OCI-LY1 (cell line): ENCODE data around the gene EIF3K.

Experiments
- H2AFZ ChIP-seq: fragments of 200-600 bp; sonication (generic), shearing (Covaris generic); 2 replicates; pipeline ENCODE4 v1.6.0; 2014; ENCODE audit warnings: antibody characterized with exemption, mild to moderate bottlenecking, low read length
- H3F3A ChIP-seq: fragments of 200-600 bp; sonication (generic), shearing (Covaris generic); 2 replicates; pipeline ENCODE4 v1.6.0; 2014; ENCODE audit warnings: mild to moderate bottlenecking, antibody characterized with exemption, low read length, moderate library complexity; ENCODE audit not compliant: insufficient read depth
- H3K27ac ChIP-seq: fragments of 200-600 bp; sonication (generic); 2 replicates; pipeline ENCODE4 v1.5.1; 2014; ENCODE audit warnings: low read length, mixed run types, mild to moderate bottlenecking, low read depth; ENCODE audit not compliant: poor library complexity, severe bottlenecking
- H3K27me3 ChIP-seq: fragments of 200-600 bp; sonication (generic); 2 replicates; pipeline ENCODE4 v1.6.0; 2014; ENCODE audit warnings: antibody characterized with exemption, mild to moderate bottlenecking, low read length, moderate library complexity; ENCODE audit not compliant: insufficient read depth
- H3K36me3 ChIP-seq: fragments of 200-600 bp; sonication (generic); 2 replicates; pipeline ENCODE4 v1.6.1; 2014; ENCODE audit warnings: mild to moderate bottlenecking, antibody characterized with exemption, low read length, moderate library complexity, mixed read lengths; ENCODE audit not compliant: insufficient read depth
- H3K4me1 ChIP-seq: fragments of 200-600 bp; sonication (generic); 2 replicates; pipeline ENCODE4 v1.5.1; 2014; ENCODE audit warnings: mild to moderate bottlenecking, low read length, moderate library complexity; ENCODE audit not compliant: insufficient read depth, severe bottlenecking
- H3K4me2 ChIP-seq: fragments of 200-600 bp; sonication (generic), shearing (Covaris generic); 2 replicates; pipeline ENCODE4 v1.6.1; 2014; ENCODE audit warnings: low read length
- H3K4me3 ChIP-seq: fragments of 200-600 bp; sonication (generic); 2 replicates; pipeline ENCODE4 v1.5.1; 2014; ENCODE audit warnings: low read length, low read depth, mild to moderate bottlenecking, mixed read lengths; ENCODE audit not compliant: poor library complexity, severe bottlenecking
- H3K79me2 ChIP-seq: fragments of 200-600 bp; shearing (Covaris generic); 2 replicates; pipeline ENCODE4 v1.6.1; 2016; ENCODE audit warnings: mixed run types, low read length, mixed read lengths; ENCODE audit not compliant: insufficient read depth
- H3K9ac ChIP-seq: fragments of 200-600 bp; sonication (generic), shearing (Covaris generic); 2 replicates; pipeline ENCODE4 v1.6.1; 2014; ENCODE audit warnings: mild to moderate bottlenecking, low read length, mixed read lengths
- H3K9me2 ChIP-seq: fragments of 200-600 bp; sonication (generic), shearing (Covaris generic); 2 replicates; pipeline ENCODE4 v1.6.1; 2014; ENCODE audit warnings: low read depth, mild to moderate bottlenecking, low read length, mixed read lengths
- H3K9me3 ChIP-seq: fragments of 200-600 bp; shearing (Covaris generic); 2 replicates; pipeline ENCODE4 v1.6.1; 2014; ENCODE audit warnings: low read length, mixed read lengths
- H4K20me1 ChIP-seq: fragments of 200-600 bp; sonication (generic), shearing (Covaris generic); 2 replicates; pipeline ENCODE4 v1.6.0; 2016; ENCODE audit warnings: mild to moderate bottlenecking, low read length; ENCODE audit not compliant: insufficient read depth
- EZH2 ChIP-seq: fragments of 200-600 bp; sonication (generic), shearing (Covaris generic); IDR thresholded peaks from 2 replicates; pipeline ENCODE4 v1.8.0; 2017; ENCODE audit warnings: borderline replicate concordance, mixed run types, mild to moderate bottlenecking, antibody characterized with exemption, low read length, moderate library complexity, mixed read lengths
- TF ChIP-seq, protein P1 (sequence below): fragments of 200-600 bp; sonication (generic), shearing (Covaris generic); IDR thresholded peaks from 2 replicates; pipeline ENCODE4 v1.5.1; 2017; ENCODE audit warnings: mild to moderate bottlenecking, antibody characterized with exemption, low read length, moderate library complexity, mixed read lengths

EIF3K gene

DNA sequence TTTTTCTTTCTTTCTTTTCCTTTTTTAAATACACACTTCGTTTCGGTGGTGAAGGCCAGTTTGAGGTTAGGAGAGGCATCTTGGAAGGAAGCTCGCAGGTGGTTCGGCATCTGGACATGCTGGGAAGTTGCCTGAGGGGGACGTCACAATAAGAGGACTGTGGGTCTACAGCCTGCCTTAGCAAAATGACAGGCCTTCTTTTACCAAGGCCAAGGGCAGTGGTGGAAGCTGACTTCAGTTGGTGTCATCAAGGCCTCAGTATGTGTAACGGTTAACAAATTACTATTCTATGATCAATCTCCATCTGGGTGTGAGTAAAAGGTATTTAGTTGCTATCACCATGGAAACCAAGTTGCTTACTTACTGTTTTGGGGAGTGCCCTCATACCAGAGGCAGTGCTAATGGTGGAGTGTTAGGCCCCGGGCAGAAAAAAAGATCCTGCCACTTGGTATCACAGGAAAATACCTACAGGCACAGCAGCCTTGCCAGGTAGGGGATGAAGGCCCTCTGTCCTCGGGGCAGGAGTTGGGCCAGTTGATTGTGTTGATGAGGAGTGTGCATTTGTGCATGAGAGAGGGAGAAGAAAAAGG is 38.7 kb downstream of the EIF3K start:
- no peak overlapping the region for H2AFZ ChIP-seq
- H3K27me3 ChIP-seq = no peaks in the 10 kb centered on the region
- no peaks in the 10 kb centered on the region for H3F3A ChIP-seq
- no peaks in the 10 kb centered on the region for H3K9me3 ChIP-seq
- H4K20me1 ChIP-seq = no peaks in the 10 kb centered on the region
- TF ChIP-seq, protein P1, sequence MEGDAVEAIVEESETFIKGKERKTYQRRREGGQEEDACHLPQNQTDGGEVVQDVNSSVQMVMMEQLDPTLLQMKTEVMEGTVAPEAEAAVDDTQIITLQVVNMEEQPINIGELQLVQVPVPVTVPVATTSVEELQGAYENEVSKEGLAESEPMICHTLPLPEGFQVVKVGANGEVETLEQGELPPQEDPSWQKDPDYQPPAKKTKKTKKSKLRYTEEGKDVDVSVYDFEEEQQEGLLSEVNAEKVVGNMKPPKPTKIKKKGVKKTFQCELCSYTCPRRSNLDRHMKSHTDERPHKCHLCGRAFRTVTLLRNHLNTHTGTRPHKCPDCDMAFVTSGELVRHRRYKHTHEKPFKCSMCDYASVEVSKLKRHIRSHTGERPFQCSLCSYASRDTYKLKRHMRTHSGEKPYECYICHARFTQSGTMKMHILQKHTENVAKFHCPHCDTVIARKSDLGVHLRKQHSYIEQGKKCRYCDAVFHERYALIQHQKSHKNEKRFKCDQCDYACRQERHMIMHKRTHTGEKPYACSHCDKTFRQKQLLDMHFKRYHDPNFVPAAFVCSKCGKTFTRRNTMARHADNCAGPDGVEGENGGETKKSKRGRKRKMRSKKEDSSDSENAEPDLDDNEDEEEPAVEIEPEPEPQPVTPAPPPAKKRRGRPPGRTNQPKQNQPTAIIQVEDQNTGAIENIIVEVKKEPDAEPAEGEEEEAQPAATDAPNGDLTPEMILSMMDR = no peak
- TF ChIP-seq EZH2 = no peak
- no peak overlapping the region for H3K4me2 ChIP-seq
- no peak overlapping the region for H3K4me3 ChIP-seq
- H3K27ac ChIP-seq = no peak overlapping the region
- H3K9ac ChIP-seq = no peak overlapping the region
- peaks cover 35% of the 10 kb centered on the region; the same call in 1 of the 2 replicates for H3K36me3 ChIP-seq
- H3K9me2 ChIP-seq = no peaks in the 10 kb centered on the region
- H3K4me1 ChIP-seq = peaks cover 30% of the 10 kb centered on the region
- H3K79me2 ChIP-seq = peaks cover 80% of the 10 kb centered on the region

DNA sequence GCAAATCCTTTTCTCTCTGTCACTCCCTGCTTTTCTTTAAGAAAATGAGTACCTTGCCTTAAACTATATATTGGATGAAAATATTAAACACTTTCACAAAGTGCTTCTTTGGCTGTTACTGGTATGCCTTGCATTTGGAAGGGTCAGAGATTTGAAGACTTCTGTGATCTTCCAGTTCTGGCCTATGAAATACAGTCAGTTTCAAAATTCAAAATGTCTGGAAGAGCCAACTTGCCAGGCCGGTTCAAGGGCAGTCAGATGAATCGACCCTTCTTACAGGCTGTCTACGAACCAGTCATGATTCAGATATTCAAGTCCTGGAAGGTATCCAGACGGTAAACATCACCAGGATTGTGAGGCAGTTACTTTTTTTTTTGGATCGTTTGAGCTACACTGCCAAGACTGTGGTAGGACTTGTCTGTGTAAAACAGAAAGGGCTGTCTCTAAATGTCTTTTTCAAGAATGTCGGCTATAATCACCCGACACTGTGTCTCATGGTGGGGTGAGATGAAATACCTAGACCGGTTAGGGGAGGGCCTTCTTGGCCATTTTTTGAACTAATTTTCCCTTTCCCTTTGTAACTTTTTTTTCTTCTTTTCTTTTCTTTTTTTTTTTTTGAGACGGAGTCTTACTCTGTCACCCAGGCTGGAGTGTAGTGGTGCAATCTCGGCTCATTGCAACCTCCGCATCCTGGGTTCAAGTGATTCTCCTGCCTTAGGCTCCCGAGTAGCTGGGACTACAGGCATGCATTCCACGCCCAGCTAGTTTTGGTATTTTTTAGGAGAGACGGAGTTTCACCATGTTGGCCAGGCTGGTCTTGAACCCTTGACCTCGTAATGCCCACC is 39.7 kb downstream of the EIF3K start:
- H3K4me3 ChIP-seq = no peak overlapping the region
- H3K4me1 ChIP-seq = peaks cover 24% of the 10 kb centered on the region
- no peak for TF ChIP-seq EZH2
- TF ChIP-seq, protein P1 = no peak
- no peak overlapping the region for H2AFZ ChIP-seq
- no peaks in the 10 kb centered on the region for H3K27me3 ChIP-seq
- no peak overlapping the region for H3K9ac ChIP-seq
- H3K36me3 ChIP-seq = peaks cover 32% of the 10 kb centered on the region; the same call in 1 of the 2 replicates
- H3F3A ChIP-seq = no peaks in the 10 kb centered on the region
- H3K9me3 ChIP-seq = no peaks in the 10 kb centered on the region
- no peaks in the 10 kb centered on the region for H4K20me1 ChIP-seq
- no peaks in the 10 kb centered on the region for H3K9me2 ChIP-seq
- H3K79me2 ChIP-seq = peaks cover 71% of the 10 kb centered on the region
- H3K27ac ChIP-seq = no peak overlapping the region
- no peak overlapping the region for H3K4me2 ChIP-seq

DNA sequence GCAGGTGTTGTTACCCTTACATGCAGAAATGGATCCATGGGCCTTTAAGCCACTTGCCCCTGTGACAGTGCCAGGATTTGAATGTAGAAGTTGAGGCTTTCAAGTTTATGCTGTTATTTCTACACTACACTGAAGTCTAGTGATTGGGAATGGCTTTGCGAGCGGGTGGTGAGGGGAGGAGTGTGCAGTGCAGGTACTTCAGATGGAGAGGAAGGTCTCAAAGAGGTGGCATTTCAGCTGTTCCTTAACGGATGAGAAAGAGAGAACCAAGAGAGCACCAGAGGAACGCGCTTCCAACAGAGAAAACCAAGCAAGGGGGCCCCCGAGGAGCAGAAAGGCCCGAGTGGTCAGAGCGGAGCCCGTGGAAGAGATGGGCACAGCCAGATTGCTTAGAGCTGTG is 41.7 kb downstream of the EIF3K start:
- H3K4me2 ChIP-seq = no peak overlapping the region
- H3K4me1 ChIP-seq = peaks cover 26% of the 10 kb centered on the region

More for the DNA sequence above, 41.7 kb downstream of the EIF3K start:
- TF ChIP-seq EZH2 = no peak
- TF ChIP-seq, protein P1 = no peak
- Histone ChIP-seq H3K27ac (no peak overlapping the region), H3K9me2 (no peaks in the 10 kb centered on the region), H3K9me3 (no peaks in the 10 kb centered on the region), H3K27me3 (no peaks in the 10 kb centered on the region), H3K36me3 (peaks cover 22% of the 10 kb centered on the region; the same call in 1 of the 2 replicates), H3K9ac (no peak overlapping the region), H3K79me2 (peaks cover 54% of the 10 kb centered on the region), H4K20me1 (no peaks in the 10 kb centered on the region), H3F3A (no peaks in the 10 kb centered on the region), H3K4me3 (no peak overlapping the region), H2AFZ (no peak overlapping the region)
